Subcutaneous abdominal adipose tissue (tissue), 5 donors: ENCODE data around the gene SLC22A14.

ENCODE experiments used
- H3K27ac ChIP-seq: one replicate; pipeline ENCODE4 v1.7.0; 2013; ENCODE audit warnings: low read depth, mild to moderate bottlenecking, inconsistent platforms, low read length, moderate library complexity
- H3K27me3 ChIP-seq, 5 donors: one replicate each; pipeline ENCODE4 v1.7.0; 2013; ENCODE audit warnings: low read length in 5 of 5, inconsistent platforms in 1 of 5; ENCODE audit not compliant: control insufficient read depth in 5 of 5, insufficient read depth in 4 of 5
- H3K36me3 ChIP-seq, 5 donors: one replicate each; pipeline ENCODE4 v1.7.0; 2013; ENCODE audit warnings: low read length in 5 of 5; ENCODE audit not compliant: control insufficient read depth in 5 of 5, insufficient read depth in 5 of 5
- H3K4me1 ChIP-seq, 5 donors: one replicate each; pipeline ENCODE4 v1.7.0; 2013; ENCODE audit warnings: low read length in 5 of 5, mild to moderate bottlenecking in 3 of 5, moderate library complexity in 1 of 5; ENCODE audit not compliant: control insufficient read depth in 5 of 5, insufficient read depth in 5 of 5
- H3K4me3 ChIP-seq, 5 donors: one replicate each; pipeline ENCODE4 v1.7.0; 2013; ENCODE audit warnings: low read length in 5 of 5, low read depth in 1 of 5
- H3K9ac ChIP-seq, 5 donors: one replicate each; pipeline ENCODE4 v1.7.0; 2013; ENCODE audit warnings: low read length in 5 of 5, mild to moderate bottlenecking in 4 of 5, moderate library complexity in 3 of 5
- H3K9me3 ChIP-seq, 5 donors: one replicate each; pipeline ENCODE4 v1.7.0; 2013; ENCODE audit warnings: low read length in 5 of 5; ENCODE audit not compliant: control insufficient read depth in 5 of 5
- donor health status: healthy.
- donor health status: healthy.
- donor health status: healthy.
- donor health status: healthy.
- donor health status: healthy.

Gene SLC22A14

DNA sequence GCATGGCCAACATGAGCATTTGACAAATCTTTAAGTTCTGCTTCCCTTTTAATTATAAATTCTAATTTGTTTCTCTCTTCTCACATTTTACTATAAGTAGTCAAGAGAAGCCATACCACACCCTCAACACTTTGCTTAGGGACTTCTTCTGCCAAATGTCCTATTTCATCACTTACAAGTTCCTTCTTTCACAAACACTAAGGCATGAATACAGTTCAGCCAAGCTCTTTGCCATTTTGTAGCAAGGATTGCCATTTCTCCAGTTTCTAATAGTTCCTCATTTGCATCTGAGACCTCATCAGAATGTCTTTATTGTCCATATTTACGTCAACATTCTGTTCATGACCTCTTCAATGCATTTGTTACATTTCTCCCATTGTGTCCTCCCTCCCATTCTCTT lies 29.4 kb downstream of the SLC22A14 start:
- Histone ChIP-seq H3K27ac (no peak overlapping the region), H3K36me3 (no peaks in the 10 kb centered on the region), H3K27me3 (no peaks in the 10 kb centered on the region), H3K4me1 (no peaks in the 10 kb centered on the region), H3K9ac (no peak overlapping the region), H3K9me3 (no peaks in the 10 kb centered on the region), H3K4me3 (no peak overlapping the region)

- H3K4me3 ChIP-seq = no peak overlapping the region
- no peaks in the 10 kb centered on the region for H3K4me1 ChIP-seq
- H3K9ac ChIP-seq = no peak overlapping the region
- no peaks in the 10 kb centered on the region for H3K27me3 ChIP-seq
- H3K9me3 ChIP-seq = no peaks in the 10 kb centered on the region
- H3K36me3 ChIP-seq = no peaks in the 10 kb centered on the region
- H3K27ac ChIP-seq = no peak overlapping the region
These were observed 29.8 kb downstream of the SLC22A14 start for GRCh38 chr3:38311941-38312340.

GRCh38 chr3:38312356-38312755 lies 30.3 kb downstream of the SLC22A14 start:
- no peaks in the 10 kb centered on the region for H3K27me3 ChIP-seq
- no peaks in the 10 kb centered on the region for H3K9me3 ChIP-seq
- H3K36me3 ChIP-seq = no peaks in the 10 kb centered on the region
- H3K4me3 ChIP-seq = no peak overlapping the region
- no peaks in the 10 kb centered on the region for H3K4me1 ChIP-seq
- H3K27ac ChIP-seq = no peak overlapping the region
- no peak overlapping the region for H3K9ac ChIP-seq

- no peaks in the 10 kb centered on the region for H3K27me3 ChIP-seq
- no peak overlapping the region for H3K9ac ChIP-seq
- no peaks in the 10 kb centered on the region for H3K4me1 ChIP-seq
- H3K4me3 ChIP-seq = no peak overlapping the region
- H3K27ac ChIP-seq = no peak overlapping the region
- H3K9me3 ChIP-seq = no peaks in the 10 kb centered on the region
- no peaks in the 10 kb centered on the region for H3K36me3 ChIP-seq
These were observed 31.2 kb downstream of the SLC22A14 start for GRCh38 chr3:38313263-38313662.

DNA sequence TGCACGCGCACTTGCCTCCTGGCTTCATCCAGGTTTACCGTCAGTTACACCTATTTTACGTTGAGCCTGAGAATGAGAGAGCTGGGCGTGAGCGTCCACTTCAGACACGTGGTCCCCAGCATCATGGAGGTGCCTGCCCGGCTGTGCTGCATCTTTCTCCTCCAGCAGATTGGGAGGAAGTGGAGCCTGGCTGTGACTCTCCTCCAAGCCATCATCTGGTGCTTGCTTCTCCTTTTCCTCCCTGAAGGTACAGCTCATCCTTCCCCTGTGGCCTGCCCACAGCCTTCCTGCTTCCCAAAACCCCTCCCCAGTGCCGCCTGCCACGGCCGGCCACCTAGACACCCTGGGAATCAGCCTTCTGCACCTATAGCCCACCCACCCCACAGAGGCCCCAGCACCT lies 31.6 kb downstream of the SLC22A14 start:
- Histone ChIP-seq H3K4me1 (no peaks in the 10 kb centered on the region), H3K36me3 (no peaks in the 10 kb centered on the region), H3K27ac (no peak overlapping the region), H3K4me3 (no peak overlapping the region), H3K9ac (no peak overlapping the region), H3K9me3 (no peaks in the 10 kb centered on the region), H3K27me3 (no peaks in the 10 kb centered on the region)

DNA sequence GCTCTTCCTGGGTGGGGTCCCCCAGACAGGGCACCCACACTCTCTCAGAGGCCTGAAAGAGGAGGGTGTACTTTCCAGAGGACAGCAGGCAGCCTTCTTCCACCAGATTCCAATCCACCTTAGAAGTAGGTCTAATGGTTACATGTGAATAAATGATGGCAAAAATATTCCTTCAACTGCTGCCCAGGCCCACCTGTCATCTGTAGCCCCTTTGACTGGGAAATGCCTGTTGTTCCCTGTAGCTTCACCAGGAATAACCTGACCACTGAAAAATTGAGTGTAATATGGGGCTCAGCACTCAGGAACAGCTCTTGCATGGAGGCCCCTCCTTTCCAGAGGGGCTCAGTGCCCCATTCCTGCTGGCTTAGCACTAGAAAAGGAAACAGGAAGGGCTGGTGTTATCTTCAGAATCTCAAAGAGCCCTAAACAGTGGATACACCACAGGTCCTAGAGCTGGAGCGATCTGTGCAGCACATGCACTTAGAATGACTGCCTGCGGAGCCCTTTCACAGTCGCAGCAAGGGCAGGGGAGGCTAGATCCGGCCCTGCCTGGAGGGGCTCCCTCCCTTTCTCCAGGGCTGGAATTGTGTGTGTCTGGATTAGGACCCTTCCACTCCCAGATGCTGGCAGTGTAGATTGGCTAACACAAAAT lies 32.1 kb downstream of the SLC22A14 start:
- H3K9me3 ChIP-seq = no peaks in the 10 kb centered on the region
- H3K27ac ChIP-seq = no peak overlapping the region
- no peak overlapping the region for H3K9ac ChIP-seq
- H3K27me3 ChIP-seq = no peaks in the 10 kb centered on the region
- H3K36me3 ChIP-seq = no peaks in the 10 kb centered on the region
- no peaks in the 10 kb centered on the region for H3K4me1 ChIP-seq
- H3K4me3 ChIP-seq = no peak overlapping the region

DNA sequence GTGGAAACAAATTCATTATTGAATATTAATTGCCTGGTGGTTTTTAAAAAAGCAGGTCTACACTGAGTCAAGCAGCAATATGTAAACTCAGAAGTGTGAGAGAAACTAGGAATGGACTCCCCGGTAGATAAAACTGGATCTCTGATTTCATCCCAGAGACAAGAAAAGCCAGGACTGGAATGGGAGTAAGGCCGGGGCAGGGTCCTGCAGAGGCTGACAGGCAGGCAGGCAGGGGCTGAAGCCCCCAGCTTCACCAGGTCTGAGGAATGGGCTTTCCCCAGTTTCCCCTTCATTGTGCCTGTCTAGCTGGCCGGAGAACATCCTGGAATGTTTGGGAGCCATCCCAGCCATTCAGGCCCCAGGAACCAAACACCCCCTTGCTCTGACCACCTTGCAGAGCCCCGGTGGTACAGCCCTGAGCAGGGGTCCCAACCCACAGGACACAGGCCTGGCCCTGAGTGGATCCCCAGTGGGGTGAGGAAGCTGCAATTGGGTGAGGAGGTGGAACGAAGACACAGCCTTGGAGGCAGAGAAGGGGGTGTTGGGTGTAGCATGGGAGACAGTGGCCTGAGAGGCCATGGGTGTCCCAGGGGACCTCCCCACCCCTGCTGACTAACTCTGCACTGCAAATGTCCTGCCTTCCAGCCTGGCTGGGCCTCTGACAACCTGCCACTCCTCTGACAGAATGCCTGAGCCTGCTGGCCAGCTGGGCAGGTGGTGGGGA lies 32.8 kb downstream of the SLC22A14 start:
- H3K9ac ChIP-seq = no peak overlapping the region
- H3K4me3 ChIP-seq = no peak overlapping the region
- H3K36me3 ChIP-seq = no peaks in the 10 kb centered on the region
- no peaks in the 10 kb centered on the region for H3K27me3 ChIP-seq
- H3K27ac ChIP-seq = no peak overlapping the region
- H3K4me1 ChIP-seq = no peaks in the 10 kb centered on the region
- no peaks in the 10 kb centered on the region for H3K9me3 ChIP-seq

GRCh38 chr3:38315488-38316230 lies 33.6 kb downstream of the SLC22A14 start:
- H3K27me3 ChIP-seq = no peaks in the 10 kb centered on the region
- no peaks in the 10 kb centered on the region for H3K36me3 ChIP-seq
- H3K9ac ChIP-seq = no peak overlapping the region
- no peak overlapping the region for H3K4me3 ChIP-seq
- no peaks in the 10 kb centered on the region for H3K9me3 ChIP-seq
- H3K27ac ChIP-seq = no peak overlapping the region
- H3K4me1 ChIP-seq = no peaks in the 10 kb centered on the region

GRCh38 chr3:38316356-38317191 lies 34.5 kb downstream of the SLC22A14 start:
- H3K4me3 ChIP-seq = no peak overlapping the region

More at GRCh38 chr3:38316356-38317191, 34.5 kb downstream of the SLC22A14 start:
- Histone ChIP-seq H3K27me3 (no peaks in the 10 kb centered on the region), H3K27ac (no peak overlapping the region), H3K9me3 (no peaks in the 10 kb centered on the region), H3K36me3 (no peaks in the 10 kb centered on the region), H3K9ac (no peak overlapping the region), H3K4me1 (no peaks in the 10 kb centered on the region)
